Calu3 (cell line): ENCODE data around the gene DEFB131B. TPM values are rescaled to one million over a fixed set of nuclear protein-coding genes. Genes with fewer than 3 reads are reported as not detected.

Experiments used
- BruUV-seq: library from RNA; stranded (reverse); fragments of 400-500 nt; replicated peaks from 2 replicates; lab custom pipeline; 2021; lab: Mats Ljungman, UMichigan
- CTCF ChIA-PET: fragments of 300-600 bp; sonication (Branson Sonifier 250); formaldehyde crosslinking; loops from one replicate; lab custom pipeline; 2022; ENCODE audit warnings: antibody characterized with exemption; lab: Charles Lee
- DNase-seq: peaks from one replicate; pipeline ENCODE4 v3.0.0; 2022
- H3K27ac Mint-ChIP-seq: one replicate; pipeline ENCODE4 v1.8.0; 2022; ENCODE audit warnings: mixed read lengths; ENCODE audit not compliant: unreplicated experiment
- H3K27me3 Mint-ChIP-seq: one replicate; pipeline ENCODE4 v1.8.0; 2022; ENCODE audit warnings: mixed read lengths; ENCODE audit not compliant: unreplicated experiment
- H3K36me3 Mint-ChIP-seq: one replicate; pipeline ENCODE4 v1.8.0; 2022; ENCODE audit warnings: mild to moderate bottlenecking, moderate library complexity, mixed read lengths; ENCODE audit not compliant: insufficient read depth, unreplicated experiment
- H3K4me1 Mint-ChIP-seq: one replicate; pipeline ENCODE4 v1.8.0; 2022; ENCODE audit warnings: mild to moderate bottlenecking, low read depth, mixed read lengths; ENCODE audit not compliant: unreplicated experiment
- H3K4me3 Mint-ChIP-seq: one replicate; pipeline ENCODE4 v1.8.0; 2022; ENCODE audit warnings: mild to moderate bottlenecking, low read depth, moderate library complexity, mixed read lengths; ENCODE audit not compliant: unreplicated experiment
- H3K9me3 Mint-ChIP-seq: one replicate; pipeline ENCODE4 v1.8.0; 2022; ENCODE audit warnings: low read depth, mixed read lengths; ENCODE audit not compliant: unreplicated experiment
- intact Hi-C: fragments of 100-400 bp; cut with micrococcal nuclease; formaldehyde crosslinking; loops from one replicate; pipeline ENCODE4 v1.10.0; 2022; ENCODE audit not compliant: unreplicated experiment
- total RNA-seq: library from RNA; stranded (reverse); gene quantifications from 2 replicates; pipeline ENCODE4 v1.2.3, GENCODE V29; 2022
- TF ChIP-seq, protein P1 (sequence below): fragments of 200-600 bp; IDR thresholded peaks from one replicate; pipeline ENCODE4 v1.8.0; 2022; ENCODE audit warnings: antibody characterized with exemption; ENCODE audit not compliant: unreplicated experiment

Gene DEFB131B
- total RNA-seq, 1 experiment from 2014 or later = not detected

DNA sequence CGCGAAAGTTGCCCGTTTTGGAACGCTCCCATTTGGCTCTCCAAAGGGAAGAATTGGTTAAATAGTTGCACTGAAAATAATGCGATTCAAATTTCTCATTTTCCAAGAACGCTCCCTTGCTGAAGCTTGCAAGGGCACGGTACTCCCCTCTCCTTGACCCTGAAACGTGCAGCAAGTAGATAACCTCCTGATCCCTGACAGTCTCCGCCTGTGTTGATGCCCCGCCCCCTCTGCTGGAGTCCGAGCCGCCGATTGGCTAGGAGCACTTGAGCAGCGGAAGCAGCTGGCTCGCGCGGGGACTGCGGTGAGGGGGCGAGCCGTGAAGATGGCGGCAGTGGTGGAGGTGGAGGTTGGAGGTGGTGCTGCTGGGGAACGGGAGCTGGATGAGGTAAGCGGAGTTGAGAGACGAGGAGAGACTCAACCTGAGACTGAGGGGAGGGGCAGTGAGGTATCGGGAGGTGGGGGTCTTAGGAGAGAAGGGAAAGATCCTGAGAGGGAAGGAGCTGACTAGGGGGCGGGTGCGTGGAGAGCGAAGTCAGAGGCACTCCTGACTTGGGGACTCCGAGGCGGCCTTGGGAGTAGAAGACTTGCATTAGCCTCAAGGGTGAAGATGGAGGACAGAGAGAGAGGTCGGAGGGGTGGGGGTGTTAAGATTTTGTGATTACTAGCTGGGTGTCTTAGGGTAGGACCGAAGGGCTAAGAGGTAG lies 50.6 kb downstream of the DEFB131B start, which contains the start of gene RNF121:
TSS of gene RNF121 (plus strand) at position 310 of the 707 bp plus-strand sequence. CDS start at position 326, 16 bp downstream.
- CTCF ChIA-PET = interaction anchor here (0.6 to 1.5 kb wide), 4 partner anchors 10 to 120 kb away, joined by 3 to 4 read pairs (median 4); no protein-coding TSS in a partner anchor

DNA sequence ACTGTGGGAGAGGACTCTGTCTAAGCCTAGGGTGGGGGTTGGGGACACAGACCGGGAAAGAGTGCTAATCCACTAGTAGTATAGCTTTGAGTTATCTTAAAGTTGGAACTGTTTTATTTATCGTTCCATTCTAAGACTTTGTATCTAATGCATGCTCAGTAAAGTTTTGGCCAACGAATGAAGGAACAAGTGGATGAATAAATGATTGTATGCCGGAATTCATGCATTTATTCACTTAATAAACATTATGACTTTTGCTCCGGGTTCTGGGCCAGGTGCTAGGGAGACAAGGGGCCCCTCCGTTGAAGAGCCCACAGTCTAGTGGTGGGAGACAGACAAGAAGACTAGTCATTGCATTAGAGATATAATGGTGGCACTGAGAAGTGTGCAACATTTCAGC lies 51.2 kb downstream of the DEFB131B start:
- Mint-ChIP-seq H3K27me3 (no peaks in the 10 kb centered on the region), H3K27ac (peak overlapping the region; percentile 95), H3K4me1 (peaks cover 30% of the 10 kb centered on the region), H3K36me3 (peaks cover 27% of the 10 kb centered on the region), H3K9me3 (no peaks in the 10 kb centered on the region), H3K4me3 (peak overlapping the region; percentile 88)
- no peak for DNase-seq
- CTCF ChIA-PET = interaction anchor here (0.6 to 1.5 kb wide), 3 partner anchors 9 to 120 kb away, joined by 3 to 4 read pairs (median 4); no protein-coding TSS in a partner anchor
- no TSS peak for BruUV-seq
- TF ChIP-seq, protein P1, sequence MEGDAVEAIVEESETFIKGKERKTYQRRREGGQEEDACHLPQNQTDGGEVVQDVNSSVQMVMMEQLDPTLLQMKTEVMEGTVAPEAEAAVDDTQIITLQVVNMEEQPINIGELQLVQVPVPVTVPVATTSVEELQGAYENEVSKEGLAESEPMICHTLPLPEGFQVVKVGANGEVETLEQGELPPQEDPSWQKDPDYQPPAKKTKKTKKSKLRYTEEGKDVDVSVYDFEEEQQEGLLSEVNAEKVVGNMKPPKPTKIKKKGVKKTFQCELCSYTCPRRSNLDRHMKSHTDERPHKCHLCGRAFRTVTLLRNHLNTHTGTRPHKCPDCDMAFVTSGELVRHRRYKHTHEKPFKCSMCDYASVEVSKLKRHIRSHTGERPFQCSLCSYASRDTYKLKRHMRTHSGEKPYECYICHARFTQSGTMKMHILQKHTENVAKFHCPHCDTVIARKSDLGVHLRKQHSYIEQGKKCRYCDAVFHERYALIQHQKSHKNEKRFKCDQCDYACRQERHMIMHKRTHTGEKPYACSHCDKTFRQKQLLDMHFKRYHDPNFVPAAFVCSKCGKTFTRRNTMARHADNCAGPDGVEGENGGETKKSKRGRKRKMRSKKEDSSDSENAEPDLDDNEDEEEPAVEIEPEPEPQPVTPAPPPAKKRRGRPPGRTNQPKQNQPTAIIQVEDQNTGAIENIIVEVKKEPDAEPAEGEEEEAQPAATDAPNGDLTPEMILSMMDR = no peak
- intact Hi-C loops = no loop called here

More for the DNA sequence above, 50.6 kb downstream of the DEFB131B start, which contains the start of gene RNF121:
- peak; percentile 96 for DNase-seq
- H3K27ac Mint-ChIP-seq = peak within 1 kb of the TSS; percentile 95
- peaks cover 25% of the 10 kb centered on the region for H3K4me1 Mint-ChIP-seq
- H3K4me3 Mint-ChIP-seq = peak within 1 kb of the TSS; percentile 88
- H3K36me3 Mint-ChIP-seq = peaks cover 27% of the 10 kb centered on the region
- no TSS peak for BruUV-seq
- no peaks in the 10 kb centered on the region for H3K9me3 Mint-ChIP-seq
- TF ChIP-seq, protein P1 = no peak
- intact Hi-C loops = no loop called here
- no peaks in the 10 kb centered on the region for H3K27me3 Mint-ChIP-seq

DNA sequence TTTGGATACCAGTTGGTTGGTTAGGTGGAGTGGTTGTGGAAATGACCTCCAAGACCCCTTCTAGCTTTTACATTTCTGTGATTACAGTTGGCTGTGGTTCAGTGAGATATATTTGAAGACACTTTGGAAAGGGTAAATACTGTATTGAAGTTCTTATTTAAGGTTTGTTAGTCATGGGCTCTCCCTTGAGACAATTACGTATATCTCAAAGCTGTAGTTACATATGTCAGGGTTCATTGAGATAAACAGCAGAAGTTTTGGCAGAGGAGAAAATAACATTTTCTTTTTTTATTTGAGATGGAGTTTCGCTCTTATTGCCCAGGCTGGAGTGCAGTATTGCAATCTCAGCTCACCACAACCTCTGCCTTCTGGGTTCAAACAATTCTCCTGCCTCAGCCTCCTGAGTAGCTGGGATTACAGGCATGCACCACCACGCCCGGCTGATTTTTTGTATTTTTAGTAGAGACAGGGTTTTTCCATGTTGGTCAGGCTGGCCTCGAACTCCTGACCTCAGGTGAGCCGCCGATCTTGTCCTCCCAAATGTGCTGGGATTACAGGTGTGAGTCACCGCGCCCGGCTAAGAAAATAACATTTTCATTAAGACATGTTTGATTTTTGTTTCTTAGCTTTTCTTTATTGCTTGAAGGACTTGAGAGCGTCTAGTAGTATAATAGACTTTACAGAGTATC lies 52.4 kb downstream of the DEFB131B start:
- no peak overlapping the region for H3K27ac Mint-ChIP-seq

DNA sequence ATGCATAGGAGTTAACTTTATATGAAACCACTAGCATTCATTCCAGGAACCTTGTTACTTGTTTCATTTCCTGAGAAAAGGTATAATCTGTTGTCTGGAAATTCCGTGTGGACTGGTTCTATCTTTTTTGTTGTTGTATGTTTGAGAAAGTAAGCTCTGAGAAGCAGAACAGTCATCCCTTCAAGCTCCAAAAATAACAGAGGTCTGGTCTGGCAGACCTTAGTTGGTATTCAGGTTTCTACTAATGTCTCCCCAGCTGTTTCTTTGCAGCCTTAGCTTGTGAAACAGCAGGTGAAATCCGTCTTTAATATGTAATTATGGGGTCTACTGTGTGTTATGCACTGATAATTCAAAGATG lies 53.0 kb downstream of the DEFB131B start:
- H3K36me3 Mint-ChIP-seq = peaks cover 27% of the 10 kb centered on the region
- CTCF ChIA-PET = no interaction called here
- BruUV-seq = TSS peak; percentile 24
- no peak overlapping the region for H3K4me3 Mint-ChIP-seq
- H3K27ac Mint-ChIP-seq = no peak overlapping the region
- no peaks in the 10 kb centered on the region for H3K27me3 Mint-ChIP-seq
- H3K9me3 Mint-ChIP-seq = no peaks in the 10 kb centered on the region
- H3K4me1 Mint-ChIP-seq = peaks cover 30% of the 10 kb centered on the region
- TF ChIP-seq, protein P1 = no peak
- intact Hi-C loops = no loop called here
- DNase-seq = no peak

More for the DNA sequence above, 52.4 kb downstream of the DEFB131B start:
- TF ChIP-seq, protein P1 = no peak
- no peaks in the 10 kb centered on the region for H3K9me3 Mint-ChIP-seq
- peaks cover 30% of the 10 kb centered on the region for H3K4me1 Mint-ChIP-seq
- H3K36me3 Mint-ChIP-seq = peaks cover 27% of the 10 kb centered on the region
- CTCF ChIA-PET = no interaction called here
- BruUV-seq = no TSS peak
- H3K4me3 Mint-ChIP-seq = peak overlapping the region; percentile 88
- DNase-seq = no peak
- H3K27me3 Mint-ChIP-seq = no peaks in the 10 kb centered on the region
- intact Hi-C loops = no loop called here
